Pancreas (tissue), 10 donors: Measurements from ENCODE around the gene CYFIP1. TPM values are rescaled to one million over a fixed set of nuclear protein-coding genes. Genes with fewer than 3 reads are reported as not detected.

ENCODE experiments used
- ATAC-seq, 4 donors: fragments of 200-7000 bp; cut with Tn5 transposase; one replicate each; pipeline versions ENCODE4 v1.8.0 to v1.9.1; 2020; ENCODE audit warnings: mild to moderate bottlenecking in 4 of 4, moderate library complexity in 4 of 4
- DNase-seq, 6 donors: peaks; one replicate each; pipeline ENCODE4 v3.0.0-alpha.2; 2020
- FAIRE-seq: peaks from 2 replicates; lab custom pipeline; 2012; peaks lifted over from hg19 to GRCh38; lab: Jason Lieb, UNC
- H3K27ac ChIP-seq, 4 donors: fragments of 200-600 bp; sonication (generic); 1 replicate in 3 of 4; 2 replicates in 1 of 4; pipeline versions ENCODE4 v1.5.0 to v1.8.0; 2020
- H3K27me3 ChIP-seq, 4 donors: fragments of 200-600 bp; one replicate each; pipeline ENCODE4 v1.8.0; 2021
- H3K36me3 ChIP-seq, 3 donors: fragments of 200-600 bp; sonication (generic) in 1 of 3; one replicate each; pipeline versions ENCODE4 v1.5.0 to v1.8.0; 2020 to 2021
- H3K4me1 ChIP-seq, 3 donors: fragments of 200-600 bp; one replicate each; pipeline ENCODE4 v1.8.0; 2021
- H3K4me3 ChIP-seq, 4 donors: fragments of 200-600 bp; sonication (generic) in 2 of 4; one replicate each; pipeline versions ENCODE4 v1.5.0 to v1.8.0; 2020 to 2021
- H3K9me3 ChIP-seq, 4 donors: fragments of 200-600 bp; one replicate each; pipeline ENCODE4 v1.8.0; 2021
- CTCF ChIP-seq, 4 donors: fragments of 200-600 bp; sonication (generic) in 3 of 4; IDR thresholded peaks; one replicate each; pipeline versions ENCODE4 v1.5.0 to v1.8.0; 2021; ENCODE audit warnings: antibody characterized with exemption in 4 of 4
- WGBS, 2 donors: extraction: QIAGEN DNeasy Blood & Tissue Kit; methylation state at CpG; one replicate each; pipeline ENCODE4 v1.1.7; 2013; 5-methylcytosine and 5-hydroxymethylcytosine counted together
- intact Hi-C, 3 donors: fragments of 100-400 bp; cut with DNase I; formaldehyde crosslinking; loops; one replicate each; pipeline versions ENCODE4 v1.11.1 to v1.14.2; 2022
- polyA plus RNA-seq, 2 donors: library from polyadenylated mRNA; stranded (reverse); fragments of 200-250 nt; gene quantifications; one replicate each; pipeline ENCODE4 v1.2.3, GENCODE V29; 2013
- total RNA-seq, 6 donors: library from RNA; stranded (reverse); fragmentation: NEBNext Ultra II Directional in 4 of 6; extraction: Animal tissue kit (Norgen Biotek cat#: 25700) in 4 of 6; gene quantifications; one replicate each; pipeline versions ENCODE4 v1.2.1 to v1.2.4, GENCODE V29; 2021 to 2023
- donor health status: healthy with polysubstance abuse.
- donor health status: DM: no; HTN: no; CAD: no; lungs with moderate emphysema.
- donor health status: DM: no; HTN: no; CAD: no.
- donor health status: control.
- donor health status: control.
- donor health status: Bipolar disorder and iron deficiency.
- donor health status: DM: yes; HTN: yes; CAD: no.
- donor health status: DM: no; HTN: no; CAD: no.
- donor health status: DM: no; HTN: no; CAD: no.
- donor health status: DM: yes; HTN: yes; CAD: no.

CYFIP1 gene
- total and polyA plus RNA-seq, 8 donors = 21.3 to 99.1 (median 59.2) TPM

GRCh38 chr15:22839046-22839695 is 141.0 kb downstream of the CYFIP1 start:
- no peaks in the 10 kb centered on the region for H3K36me3 ChIP-seq
- intact Hi-C loops = loop anchor here in 1 of 3 donors (10.0 kb wide), 1 partner anchor 54 kb away; the partner anchor contains the start of gene NIPA1
- no peaks in the 10 kb centered on the region for H3K27me3 ChIP-seq
- H3K4me1 ChIP-seq = peaks cover 0 to 11% (median 0%) of the 10 kb centered on the region in 3 donors
- FAIRE-seq (no peak), DNase-seq (no peak), ATAC-seq (peak in 2 of 4 donors; percentile 9 to 17)
- H3K4me3 ChIP-seq = peak overlapping the region; percentile 77 to 91 (median 80)
- 1% methylated on average over 16 of the region's 16 CpGs for WGBS, 2 donors
- H3K27ac ChIP-seq = peak overlapping the region; percentile 90 to 98 (median 96)
- no peak for TF ChIP-seq CTCF (IDR thresholded peaks at IDR 0.05)
- no peaks in the 10 kb centered on the region for H3K9me3 ChIP-seq

- FAIRE-seq = peak; percentile 78
- peak; percentile 95 to 99 (median 96) for ATAC-seq
Observed at GRCh38 chr15:22838292-22839042, 141.7 kb downstream of the CYFIP1 start, which contains the start of gene NIPA2. NIPA2 (plus strand) TSS chr15:22838666; CDS start chr15:22851732, 13,066 bp downstream.

GRCh38 chr15:22831473-22831872 is 148.7 kb downstream of the CYFIP1 start:
- no peak for DNase-seq
- FAIRE-seq = no peak
- TF ChIP-seq CTCF (IDR thresholded peaks at IDR 0.05) = no peak
- Histone ChIP-seq H3K27ac (no peak overlapping the region), H3K4me3 (no peak overlapping the region), H3K36me3 (no peaks in the 10 kb centered on the region), H3K27me3 (no peaks in the 10 kb centered on the region), H3K9me3 (no peaks in the 10 kb centered on the region), H3K4me1 (no peaks in the 10 kb centered on the region)
- WGBS, 2 donors = 79 to 80% methylated on average over 1 of the region's 1 CpG
- intact Hi-C loops = loop anchor here in 1 of 3 donors (10.0 kb wide), 1 partner anchor 47 kb away; the partner anchor contains the start of gene NIPA1
- peak in 2 of 4 donors; percentile 25 to 69 for ATAC-seq

More at GRCh38 chr15:22838292-22839042, 141.7 kb downstream of the CYFIP1 start, which contains the start of gene NIPA2:
- H3K27me3 ChIP-seq = no peaks in the 10 kb centered on the region
- H3K27ac ChIP-seq = peak within 1 kb of the TSS; percentile 90 to 98 (median 96)
- WGBS, 2 donors = 0 to 1% methylated on average over 81 to 83 of the region's 83 CpGs
- no peak for TF ChIP-seq CTCF (IDR thresholded peaks at IDR 0.05)
- H3K4me3 ChIP-seq = peak within 1 kb of the TSS; percentile 77 to 91 (median 80)
- peak; percentile 97 to 100 (median 100) for DNase-seq
- no peaks in the 10 kb centered on the region for H3K36me3 ChIP-seq
- H3K9me3 ChIP-seq = no peaks in the 10 kb centered on the region
- peaks cover 0 to 11% (median 0%) of the 10 kb centered on the region in 3 donors for H3K4me1 ChIP-seq
- intact Hi-C loops = loop anchor here in 1 of 3 donors (10.0 kb wide), 1 partner anchor 54 kb away; the partner anchor contains the start of gene NIPA1

GRCh38 chr15:22827125-22827524 is 153.0 kb downstream of the CYFIP1 start:
- DNase-seq = no peak
- Histone ChIP-seq H3K4me3 (no peak overlapping the region), H3K27me3 (no peaks in the 10 kb centered on the region), H3K9me3 (no peaks in the 10 kb centered on the region), H3K36me3 (peaks cover 3 to 6% (median 3%) of the 10 kb centered on the region in 3 donors), H3K27ac (no peak overlapping the region), H3K4me1 (no peaks in the 10 kb centered on the region)
- no peak for ATAC-seq
- no peak for TF ChIP-seq CTCF (IDR thresholded peaks at IDR 0.05)
- FAIRE-seq = no peak
- intact Hi-C loops = no loop called here
- WGBS, 2 donors = 83 to 85% methylated on average over 1 of the region's 1 CpG
